PFSK-1 (cell line): ENCODE data around the gene C14orf119.

Experiments
- FOXP2 ChIP-seq: optimal IDR thresholded peaks from 2 replicates; pipeline ENCODE3; 2011; ENCODE audit warnings: borderline replicate concordance, control low read depth, inconsistent platforms; ENCODE audit not compliant: insufficient read depth; ENCODE audit errors: extremely low read length, extremely low read depth
- POLR2AphosphoS5 ChIP-seq: IDR thresholded peaks from 2 replicates; pipeline ENCODE4 v1.6.1; 2012; ENCODE audit warnings: low read depth, mild to moderate bottlenecking, control low read depth, low read length, moderate library complexity
- SIN3A ChIP-seq: IDR thresholded peaks from 2 replicates; pipeline ENCODE4 v1.6.1; 2012; ENCODE audit warnings: mild to moderate bottlenecking, low read length, moderate library complexity, borderline replicate concordance; ENCODE audit not compliant: insufficient read depth
- TAF1 ChIP-seq: IDR thresholded peaks from 2 replicates; pipeline ENCODE4 v1.6.1; 2012; ENCODE audit warnings: low read length, control low read depth, borderline replicate concordance; ENCODE audit not compliant: insufficient read depth
- TF ChIP-seq, protein P1 (sequence below), 2 experiments: IDR thresholded peaks; 2 replicates each; pipeline versions ENCODE4 v1.6.1 to v1.8.0; 2011 to 2012; ENCODE audit warnings: low read depth in 2 of 2, low read length in 2 of 2, control low read depth in 1 of 2, inconsistent platforms in 1 of 2, mild to moderate bottlenecking in 1 of 2, moderate library complexity in 1 of 2; ENCODE audit not compliant: insufficient read depth in 1 of 2

C14orf119 gene

GRCh38 chr14:23058654-23059504 lies 36.4 kb upstream of the C14orf119 start:
- TF ChIP-seq TAF1: no peak
- TF ChIP-seq POLR2AphosphoS5: no peak; the same call in 1 of the 2 replicates
- TF ChIP-seq, protein P1, sequence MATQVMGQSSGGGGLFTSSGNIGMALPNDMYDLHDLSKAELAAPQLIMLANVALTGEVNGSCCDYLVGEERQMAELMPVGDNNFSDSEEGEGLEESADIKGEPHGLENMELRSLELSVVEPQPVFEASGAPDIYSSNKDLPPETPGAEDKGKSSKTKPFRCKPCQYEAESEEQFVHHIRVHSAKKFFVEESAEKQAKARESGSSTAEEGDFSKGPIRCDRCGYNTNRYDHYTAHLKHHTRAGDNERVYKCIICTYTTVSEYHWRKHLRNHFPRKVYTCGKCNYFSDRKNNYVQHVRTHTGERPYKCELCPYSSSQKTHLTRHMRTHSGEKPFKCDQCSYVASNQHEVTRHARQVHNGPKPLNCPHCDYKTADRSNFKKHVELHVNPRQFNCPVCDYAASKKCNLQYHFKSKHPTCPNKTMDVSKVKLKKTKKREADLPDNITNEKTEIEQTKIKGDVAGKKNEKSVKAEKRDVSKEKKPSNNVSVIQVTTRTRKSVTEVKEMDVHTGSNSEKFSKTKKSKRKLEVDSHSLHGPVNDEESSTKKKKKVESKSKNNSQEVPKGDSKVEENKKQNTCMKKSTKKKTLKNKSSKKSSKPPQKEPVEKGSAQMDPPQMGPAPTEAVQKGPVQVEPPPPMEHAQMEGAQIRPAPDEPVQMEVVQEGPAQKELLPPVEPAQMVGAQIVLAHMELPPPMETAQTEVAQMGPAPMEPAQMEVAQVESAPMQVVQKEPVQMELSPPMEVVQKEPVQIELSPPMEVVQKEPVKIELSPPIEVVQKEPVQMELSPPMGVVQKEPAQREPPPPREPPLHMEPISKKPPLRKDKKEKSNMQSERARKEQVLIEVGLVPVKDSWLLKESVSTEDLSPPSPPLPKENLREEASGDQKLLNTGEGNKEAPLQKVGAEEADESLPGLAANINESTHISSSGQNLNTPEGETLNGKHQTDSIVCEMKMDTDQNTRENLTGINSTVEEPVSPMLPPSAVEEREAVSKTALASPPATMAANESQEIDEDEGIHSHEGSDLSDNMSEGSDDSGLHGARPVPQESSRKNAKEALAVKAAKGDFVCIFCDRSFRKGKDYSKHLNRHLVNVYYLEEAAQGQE (IDR thresholded peaks at IDR 0.05; ENCODE audit: insufficient read depth in 1 of 2, low read depth in 2 of 2, low read length in 2 of 2): no peak
- TF ChIP-seq FOXP2: no peak
- no peak for TF ChIP-seq SIN3A

GRCh38 chr14:23060536-23061260 lies 34.6 kb upstream of the C14orf119 start:
- TF ChIP-seq TAF1 (no peak), POLR2AphosphoS5 (no peak), SIN3A (no peak), FOXP2 (no peak)
- TF ChIP-seq, protein P1 (IDR thresholded peaks at IDR 0.05; ENCODE audit: insufficient read depth in 1 of 2, low read depth in 2 of 2, low read length in 2 of 2): no peak

DNA sequence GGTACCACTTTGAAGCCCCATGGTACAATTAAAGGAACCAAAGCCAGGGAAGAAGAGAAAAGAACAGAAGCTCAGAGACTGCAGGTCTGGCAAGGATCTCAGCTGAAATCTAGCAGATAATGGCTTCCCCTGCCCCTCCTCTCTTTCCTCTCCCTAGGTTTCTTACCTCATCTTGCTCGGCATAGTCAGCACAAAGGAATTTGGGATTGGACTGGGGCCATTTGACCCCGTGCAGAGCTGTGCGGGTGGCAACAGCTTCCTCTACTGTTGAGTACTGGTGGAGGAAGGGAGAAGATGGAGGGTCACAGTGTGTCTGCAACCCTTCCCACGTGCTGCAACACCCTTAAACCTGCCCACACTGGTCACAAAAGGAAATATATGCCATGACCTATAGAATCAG lies 33.3 kb upstream of the C14orf119 start:
- TF ChIP-seq SIN3A (no peak), TAF1 (no peak), FOXP2 (no peak), POLR2AphosphoS5 (no peak)
- TF ChIP-seq, protein P1 (IDR thresholded peaks at IDR 0.05; ENCODE audit: insufficient read depth in 1 of 2, low read depth in 2 of 2, low read length in 2 of 2): no peak

- TF ChIP-seq POLR2AphosphoS5 (no peak), TAF1 (no peak), FOXP2 (no peak), SIN3A (no peak)
- TF ChIP-seq, protein P1 (IDR thresholded peaks at IDR 0.05; ENCODE audit: insufficient read depth in 1 of 2, low read depth in 2 of 2, low read length in 2 of 2): no peak
Observed at GRCh38 chr14:23063601-23064000, 31.7 kb upstream of the C14orf119 start.
